GM06990 (cell line): ENCODE results near the gene CUL1.

Source experiments
- DNase-seq: peaks from one replicate; pipeline ENCODE4 v3.0.0-alpha.2; 2011; ENCODE audit not compliant: insufficient read length; ENCODE audit errors: extremely low read depth
- H3K27me3 ChIP-seq: replicated peaks from 2 replicates; pipeline ENCODE4 v1.6.0; 2011; ENCODE audit warnings: low read length; ENCODE audit not compliant: control insufficient read depth, insufficient read depth
- H3K36me3 ChIP-seq: 2 replicates; pipeline ENCODE4 v1.5.1; 2011; ENCODE audit warnings: low read length; ENCODE audit not compliant: control insufficient read depth, insufficient read depth
- H3K4me3 ChIP-seq: replicated peaks from 2 replicates; pipeline ENCODE4 v1.5.1; 2011; ENCODE audit warnings: low read depth, mild to moderate bottlenecking, control low read depth, low read length
- CTCF ChIP-seq: IDR thresholded peaks from 2 replicates; pipeline ENCODE4 v1.5.1; 2011; ENCODE audit warnings: low read length, control low read depth, mild to moderate bottlenecking, inconsistent platforms; ENCODE audit not compliant: insufficient read depth, poor library complexity, severe bottlenecking

The CUL1 gene

GRCh38 chr7:148686312-148686937, 12.3 kb upstream of the CUL1 start:
- TF ChIP-seq CTCF = no peak
- Histone ChIP-seq H3K4me3 (no peak overlapping the region), H3K27me3 (no peaks in the 10 kb centered on the region; the same call in 1 of the 2 replicates), H3K36me3 (no peaks in the 10 kb centered on the region)
- no peak for DNase-seq

- Histone ChIP-seq H3K4me3 (no peak overlapping the region), H3K36me3 (no peaks in the 10 kb centered on the region), H3K27me3 (no peaks in the 10 kb centered on the region; the same call in 1 of the 2 replicates)
- no peak for DNase-seq
- no peak for TF ChIP-seq CTCF
Observed at GRCh38 chr7:148687555-148687954, 11.1 kb upstream of the CUL1 start.

GRCh38 chr7:148688526-148688925, 10.2 kb upstream of the CUL1 start:
- no peaks in the 10 kb centered on the region for H3K36me3 ChIP-seq
- no peak for DNase-seq
- no peak overlapping the region for H3K4me3 ChIP-seq
- no peak for TF ChIP-seq CTCF
- no peaks in the 10 kb centered on the region; the same call in 1 of the 2 replicates for H3K27me3 ChIP-seq

- no peaks in the 10 kb centered on the region for H3K27me3 ChIP-seq
- TF ChIP-seq CTCF = no peak
Observed at GRCh38 chr7:148693651-148694050, 5.1 kb upstream of the CUL1 start.

GRCh38 chr7:148694631-148695030, 4.1 kb upstream of the CUL1 start:
- Histone ChIP-seq H3K4me3 (no peak overlapping the region), H3K36me3 (no peaks in the 10 kb centered on the region), H3K27me3 (no peaks in the 10 kb centered on the region)
- no peak for DNase-seq
- TF ChIP-seq CTCF = no peak

More at GRCh38 chr7:148693651-148694050, 5.1 kb upstream of the CUL1 start:
- H3K36me3 ChIP-seq = no peaks in the 10 kb centered on the region
- DNase-seq = no peak
- H3K4me3 ChIP-seq = no peak overlapping the region

GRCh38 chr7:148695953-148696352, 2.8 kb upstream of the CUL1 start:
- no peak overlapping the region for H3K4me3 ChIP-seq
- TF ChIP-seq CTCF = no peak
- H3K27me3 ChIP-seq = no peaks in the 10 kb centered on the region
- no peaks in the 10 kb centered on the region for H3K36me3 ChIP-seq
- no peak for DNase-seq
